ENCODE results near the gene GSN. TPM values are rescaled to one million over a fixed set of nuclear protein-coding genes. Genes with fewer than 3 reads are reported as not detected.

GSN gene
- total and polyA plus RNA-seq, 2 of the 8 experiments (the other 6 are each of a cell fraction or from before 2014, with no cell fraction given) = 52.3 to 94.5 TPM

GRCh38 chr9:121267689-121268597, at the start of gene GSN (continued):
- TF ChIP-seq SP2 (IDR thresholded peaks at IDR 0.05; ENCODE audit: low read length) = no peak
- TF ChIP-seq CTCF (IDR thresholded peaks at IDR 0.05; ENCODE audit: control extremely low read depth in 1 of 3, insufficient read depth in 1 of 3, low read depth in 1 of 3, low read length in 3 of 3) = peak in 2 of 3 experiments; percentile 0 to 32; a peak in 2 of 4 replicates
- no peak for TF ChIP-seq NANOG (IDR thresholded peaks at IDR 0.05; ENCODE audit: insufficient read depth, low read depth, low read length, poor library complexity, severe bottlenecking)
- TF ChIP-seq E2F6 (IDR thresholded peaks at IDR 0.05) = peak; percentile 69; the same call in 1 of the 2 replicates

Data from H1 (cell line).